ENCODE results near the gene PCYOX1L. TPM values are rescaled to one million over a fixed set of nuclear protein-coding genes. Genes with fewer than 3 reads are reported as not detected.

Gene PCYOX1L
- polyA plus RNA-seq, 2 donors: 2.7 to 5.7 TPM

DNA sequence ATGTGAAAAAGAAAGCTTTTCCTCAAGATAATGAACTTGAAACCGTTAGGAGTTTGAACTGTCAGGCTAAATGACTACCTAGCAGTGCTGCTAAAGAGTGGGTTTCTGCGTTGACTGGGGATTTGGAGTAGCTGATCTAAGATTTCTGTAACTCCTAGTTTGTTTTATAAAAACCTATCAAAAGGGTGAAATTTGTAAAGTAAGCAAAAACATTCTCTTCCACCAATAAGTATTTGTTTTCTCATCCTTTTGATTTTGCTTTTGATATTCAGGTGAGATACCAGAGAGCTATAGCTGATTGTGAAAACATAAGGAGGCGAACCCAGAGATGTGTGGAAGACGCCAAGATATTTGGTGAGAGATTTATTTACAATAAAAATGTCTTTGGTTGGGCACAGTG, 8.5 kb upstream of the PCYOX1L start:
- Histone ChIP-seq H3K36me3 (ENCODE audit: control insufficient read depth in 2 of 2, insufficient read depth in 2 of 2, low read length in 1 of 2) (peaks cover 2 to 10% of the 10 kb centered on the region in 2 donors), H3K4me1 (ENCODE audit: control insufficient read depth in 2 of 2, insufficient read depth in 2 of 2, low read length in 1 of 2) (no peaks in the 10 kb centered on the region), H3K4me3 (ENCODE audit: low read depth in 1 of 2, low read length in 2 of 2) (no peak overlapping the region), H3K27me3 (ENCODE audit: control insufficient read depth in 1 of 2, insufficient read depth in 2 of 2, low read length in 2 of 2) (no peaks in the 10 kb centered on the region), H3K9me3 (ENCODE audit: control insufficient read depth in 2 of 2, insufficient read depth in 1 of 2, low read depth in 1 of 2, low read length in 1 of 2) (no peaks in the 10 kb centered on the region), H3K27ac (ENCODE audit: low read depth in 2 of 2, low read length in 1 of 2) (no peak overlapping the region)
- 79 to 92% methylated on average over 4 of the region's 4 CpGs for WGBS, 2 donors

DNA sequence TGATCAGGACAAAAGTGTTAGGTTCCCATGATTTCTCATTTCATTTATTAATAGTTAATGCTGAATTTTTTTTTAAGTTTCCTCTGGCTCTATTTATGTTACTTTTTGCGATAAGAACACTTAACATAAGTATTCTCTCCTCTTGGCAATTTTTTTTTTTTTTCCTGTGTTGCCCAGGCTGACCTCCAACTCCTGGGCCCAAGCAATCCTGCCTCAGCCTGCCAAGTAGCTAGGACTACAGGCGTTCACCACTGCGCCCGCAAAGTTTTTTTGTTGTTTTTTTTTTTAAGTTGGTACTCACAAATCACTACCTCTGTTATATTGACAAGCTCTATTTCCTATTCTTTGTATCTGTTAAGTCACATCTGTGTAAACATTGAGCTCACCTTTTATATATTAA, 5.7 kb upstream of the PCYOX1L start:
- Histone ChIP-seq H3K9me3 (ENCODE audit: control insufficient read depth in 2 of 2, insufficient read depth in 1 of 2, low read depth in 1 of 2, low read length in 1 of 2) (no peaks in the 10 kb centered on the region), H3K4me1 (ENCODE audit: control insufficient read depth in 2 of 2, insufficient read depth in 2 of 2, low read length in 1 of 2) (no peaks in the 10 kb centered on the region), H3K27ac (ENCODE audit: low read depth in 2 of 2, low read length in 1 of 2) (no peak overlapping the region), H3K36me3 (ENCODE audit: control insufficient read depth in 2 of 2, insufficient read depth in 2 of 2, low read length in 1 of 2) (peaks cover 2 to 10% of the 10 kb centered on the region in 2 donors), H3K4me3 (ENCODE audit: low read depth in 1 of 2, low read length in 2 of 2) (no peak overlapping the region), H3K27me3 (ENCODE audit: control insufficient read depth in 1 of 2, insufficient read depth in 2 of 2, low read length in 2 of 2) (no peaks in the 10 kb centered on the region)
- 77 to 86% methylated on average over 4 of the region's 4 CpGs for WGBS, 2 donors

- Histone ChIP-seq H3K4me3 (ENCODE audit: low read depth in 1 of 2, low read length in 2 of 2) (no peak overlapping the region), H3K4me1 (ENCODE audit: control insufficient read depth in 2 of 2, insufficient read depth in 2 of 2, low read length in 1 of 2) (peaks cover 0 to 5% of the 10 kb centered on the region in 2 donors), H3K36me3 (ENCODE audit: control insufficient read depth in 2 of 2, insufficient read depth in 2 of 2, low read length in 1 of 2) (peaks cover 2 to 9% of the 10 kb centered on the region in 2 donors), H3K27me3 (ENCODE audit: control insufficient read depth in 1 of 2, insufficient read depth in 2 of 2, low read length in 2 of 2) (no peaks in the 10 kb centered on the region), H3K9me3 (ENCODE audit: control insufficient read depth in 2 of 2, insufficient read depth in 1 of 2, low read depth in 1 of 2, low read length in 1 of 2) (no peaks in the 10 kb centered on the region), H3K27ac (ENCODE audit: low read depth in 2 of 2, low read length in 1 of 2) (no peak overlapping the region)
- WGBS, 2 donors: 88 to 89% methylated on average over 2 of the region's 2 CpGs
Observed at GRCh38 chr5:149353911-149354310, 3.9 kb upstream of the PCYOX1L start.

- Histone ChIP-seq H3K27me3 (ENCODE audit: control insufficient read depth in 1 of 2, insufficient read depth in 2 of 2, low read length in 2 of 2) (no peaks in the 10 kb centered on the region), H3K36me3 (ENCODE audit: control insufficient read depth in 2 of 2, insufficient read depth in 2 of 2, low read length in 1 of 2) (peaks cover 2 to 4% of the 10 kb centered on the region in 2 donors), H3K9me3 (ENCODE audit: control insufficient read depth in 2 of 2, insufficient read depth in 1 of 2, low read depth in 1 of 2, low read length in 1 of 2) (no peaks in the 10 kb centered on the region), H3K27ac (ENCODE audit: low read depth in 2 of 2, low read length in 1 of 2) (no peak overlapping the region), H3K4me3 (ENCODE audit: low read depth in 1 of 2, low read length in 2 of 2) (no peak overlapping the region), H3K4me1 (ENCODE audit: control insufficient read depth in 2 of 2, insufficient read depth in 2 of 2, low read length in 1 of 2) (peaks cover 3 to 5% of the 10 kb centered on the region in 2 donors)
- 92 to 94% methylated on average over 1 of the region's 1 CpG for WGBS, 2 donors
Observed at GRCh38 chr5:149355688-149356087, 2.2 kb upstream of the PCYOX1L start.

GRCh38 chr5:149356391-149356790, 1.5 kb upstream of the PCYOX1L start:
- Histone ChIP-seq H3K9me3 (ENCODE audit: control insufficient read depth in 2 of 2, insufficient read depth in 1 of 2, low read depth in 1 of 2, low read length in 1 of 2) (no peaks in the 10 kb centered on the region), H3K4me3 (ENCODE audit: low read depth in 1 of 2, low read length in 2 of 2) (no peak overlapping the region), H3K27me3 (ENCODE audit: control insufficient read depth in 1 of 2, insufficient read depth in 2 of 2, low read length in 2 of 2) (no peaks in the 10 kb centered on the region), H3K4me1 (ENCODE audit: control insufficient read depth in 2 of 2, insufficient read depth in 2 of 2, low read length in 1 of 2) (peaks cover 3 to 5% of the 10 kb centered on the region in 2 donors), H3K36me3 (ENCODE audit: control insufficient read depth in 2 of 2, insufficient read depth in 2 of 2, low read length in 1 of 2) (peaks cover 0 to under 1% of the 10 kb centered on the region in 2 donors), H3K27ac (ENCODE audit: low read depth in 2 of 2, low read length in 1 of 2) (peak overlapping the region in 1 of 2 donors; percentile 7)
- 91 to 96% methylated on average over 8 of the region's 8 CpGs for WGBS, 2 donors

- Histone ChIP-seq H3K27me3 (ENCODE audit: control insufficient read depth in 1 of 2, insufficient read depth in 2 of 2, low read length in 2 of 2) (no peaks in the 10 kb centered on the region), H3K4me3 (ENCODE audit: low read depth in 1 of 2, low read length in 2 of 2) (peak overlapping the region; percentile 66 to 68), H3K36me3 (ENCODE audit: control insufficient read depth in 2 of 2, insufficient read depth in 2 of 2, low read length in 1 of 2) (no peaks in the 10 kb centered on the region), H3K9me3 (ENCODE audit: control insufficient read depth in 2 of 2, insufficient read depth in 1 of 2, low read depth in 1 of 2, low read length in 1 of 2) (no peaks in the 10 kb centered on the region), H3K4me1 (ENCODE audit: control insufficient read depth in 2 of 2, insufficient read depth in 2 of 2, low read length in 1 of 2) (peaks cover 3 to 5% of the 10 kb centered on the region in 2 donors), H3K27ac (ENCODE audit: low read depth in 2 of 2, low read length in 1 of 2) (peak overlapping the region; percentile 52 to 62)
- WGBS, 2 donors: 0 to 1% methylated on average over 18 of the region's 18 CpGs
Observed at GRCh38 chr5:149358294-149358651, 427 bp downstream of the PCYOX1L start.

GRCh38 chr5:149358868-149359495, 1.1 kb downstream of the PCYOX1L start:
- no peak overlapping the region for H3K27ac ChIP-seq (ENCODE audit: low read depth in 2 of 2, low read length in 1 of 2)
- H3K9me3 ChIP-seq (ENCODE audit: control insufficient read depth in 2 of 2, insufficient read depth in 1 of 2, low read depth in 1 of 2, low read length in 1 of 2): no peaks in the 10 kb centered on the region
- peaks cover 3 to 5% of the 10 kb centered on the region in 2 donors for H3K4me1 ChIP-seq (ENCODE audit: control insufficient read depth in 2 of 2, insufficient read depth in 2 of 2, low read length in 1 of 2)
- no peak overlapping the region for H3K4me3 ChIP-seq (ENCODE audit: low read depth in 1 of 2, low read length in 2 of 2)
- H3K36me3 ChIP-seq (ENCODE audit: control insufficient read depth in 2 of 2, insufficient read depth in 2 of 2, low read length in 1 of 2): no peaks in the 10 kb centered on the region
- no peaks in the 10 kb centered on the region for H3K27me3 ChIP-seq (ENCODE audit: control insufficient read depth in 1 of 2, insufficient read depth in 2 of 2, low read length in 2 of 2)
- WGBS, 2 donors: 79 to 81% methylated on average over 8 of the region's 8 CpGs

- no peaks in the 10 kb centered on the region for H3K27me3 ChIP-seq (ENCODE audit: control insufficient read depth in 1 of 2, insufficient read depth in 2 of 2, low read length in 2 of 2)
- WGBS, 2 donors: 82 to 89% methylated on average over 1 of the region's 1 CpG
- H3K9me3 ChIP-seq (ENCODE audit: control insufficient read depth in 2 of 2, insufficient read depth in 1 of 2, low read depth in 1 of 2, low read length in 1 of 2): no peaks in the 10 kb centered on the region
- peaks cover 3 to 5% of the 10 kb centered on the region in 2 donors for H3K4me1 ChIP-seq (ENCODE audit: control insufficient read depth in 2 of 2, insufficient read depth in 2 of 2, low read length in 1 of 2)
- no peak overlapping the region for H3K27ac ChIP-seq (ENCODE audit: low read depth in 2 of 2, low read length in 1 of 2)
- no peaks in the 10 kb centered on the region for H3K36me3 ChIP-seq (ENCODE audit: control insufficient read depth in 2 of 2, insufficient read depth in 2 of 2, low read length in 1 of 2)
- H3K4me3 ChIP-seq (ENCODE audit: low read depth in 1 of 2, low read length in 2 of 2): no peak overlapping the region
Observed at GRCh38 chr5:149360272-149360671, 2.4 kb downstream of the PCYOX1L start.

DNA sequence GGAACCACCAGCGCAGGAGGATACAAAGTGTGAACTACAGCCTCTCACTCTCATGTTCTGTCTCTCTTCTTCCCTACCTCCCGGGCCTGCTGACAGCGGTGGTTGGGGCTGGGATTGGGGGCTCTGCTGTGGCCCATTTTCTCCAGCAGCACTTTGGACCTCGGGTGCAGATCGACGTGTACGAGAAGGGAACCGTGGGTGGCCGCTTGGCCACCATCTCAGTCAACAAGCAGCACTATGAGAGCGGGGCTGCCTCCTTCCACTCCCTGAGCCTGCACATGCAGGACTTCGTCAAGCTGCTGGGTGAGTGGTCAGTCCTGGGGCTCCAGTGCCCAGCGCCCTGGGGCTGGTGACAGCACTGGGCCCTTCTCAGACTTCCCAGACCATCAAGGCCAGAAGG, 4.7 kb downstream of the PCYOX1L start:
- Histone ChIP-seq H3K9me3 (ENCODE audit: control insufficient read depth in 2 of 2, insufficient read depth in 1 of 2, low read depth in 1 of 2, low read length in 1 of 2) (no peaks in the 10 kb centered on the region), H3K4me1 (ENCODE audit: control insufficient read depth in 2 of 2, insufficient read depth in 2 of 2, low read length in 1 of 2) (peaks cover 9% of the 10 kb centered on the region in 2 donors), H3K27ac (ENCODE audit: low read depth in 2 of 2, low read length in 1 of 2) (no peak overlapping the region), H3K4me3 (ENCODE audit: low read depth in 1 of 2, low read length in 2 of 2) (no peak overlapping the region), H3K27me3 (ENCODE audit: control insufficient read depth in 1 of 2, insufficient read depth in 2 of 2, low read length in 2 of 2) (no peaks in the 10 kb centered on the region), H3K36me3 (ENCODE audit: control insufficient read depth in 2 of 2, insufficient read depth in 2 of 2, low read length in 1 of 2) (no peaks in the 10 kb centered on the region)
- 92% methylated on average over 12 of the region's 12 CpGs for WGBS, 2 donors

GRCh38 chr5:149363358-149363757, 5.5 kb downstream of the PCYOX1L start:
- no peaks in the 10 kb centered on the region for H3K9me3 ChIP-seq (ENCODE audit: control insufficient read depth in 2 of 2, insufficient read depth in 1 of 2, low read depth in 1 of 2, low read length in 1 of 2)
- no peaks in the 10 kb centered on the region for H3K27me3 ChIP-seq (ENCODE audit: control insufficient read depth in 1 of 2, insufficient read depth in 2 of 2, low read length in 2 of 2)

More at GRCh38 chr5:149363358-149363757, 5.5 kb downstream of the PCYOX1L start:
- Histone ChIP-seq H3K36me3 (ENCODE audit: control insufficient read depth in 2 of 2, insufficient read depth in 2 of 2, low read length in 1 of 2) (no peaks in the 10 kb centered on the region), H3K27ac (ENCODE audit: low read depth in 2 of 2, low read length in 1 of 2) (no peak overlapping the region), H3K4me1 (ENCODE audit: control insufficient read depth in 2 of 2, insufficient read depth in 2 of 2, low read length in 1 of 2) (peaks cover 7 to 12% of the 10 kb centered on the region in 2 donors), H3K4me3 (ENCODE audit: low read depth in 1 of 2, low read length in 2 of 2) (no peak overlapping the region)
